Skin epidermis (tissue), 12 donors: ENCODE data around the gene VAMP7.
"Not testable (repeated sequence)": the region's sequence is repeated elsewhere in the genome, so short reads cannot be mapped to it uniquely, and the experiment has no call there.

Experiments used
- H3K27ac ChIP-seq, 21 experiments: fragments of 200-600 bp; sonication (generic) in 11 of 21; one replicate each; pipeline ENCODE4 v1.5.0; 2020; ENCODE audit warnings: mild to moderate bottlenecking in 3 of 21, inconsistent platforms in 2 of 21, moderate library complexity in 2 of 21
- H3K4me3 ChIP-seq, 7 experiments: fragments of 200-600 bp; sonication (generic) in 2 of 7; one replicate each; pipeline ENCODE4 v1.5.0; 2020; ENCODE audit warnings: inconsistent platforms in 2 of 7, mild to moderate bottlenecking in 2 of 7, moderate library complexity in 1 of 7

Gene VAMP7

GRCh38 chrX:155899366-155899765 is 18.2 kb downstream of the VAMP7 start:
- H3K27ac ChIP-seq: no peak overlapping the region
- no peak overlapping the region for H3K4me3 ChIP-seq

- no peak overlapping the region for H3K4me3 ChIP-seq
- H3K27ac ChIP-seq: no peak overlapping the region
Measured at GRCh38 chrX:155900765-155901164, 19.6 kb downstream of the VAMP7 start.

GRCh38 chrX:155907661-155908060 is 26.5 kb downstream of the VAMP7 start:
- not testable (repeated sequence) for H3K27ac ChIP-seq, H3K4me3 ChIP-seq

- Histone ChIP-seq H3K4me3 (no peak overlapping the region), H3K27ac (no peak overlapping the region)
Measured at GRCh38 chrX:155923200-155923599, 42.1 kb downstream of the VAMP7 start.

GRCh38 chrX:155930852-155931618 is 49.9 kb downstream of the VAMP7 start:
- H3K4me3 ChIP-seq, H3K27ac ChIP-seq: not testable (repeated sequence)

- Histone ChIP-seq H3K27ac (no peak overlapping the region), H3K4me3 (no peak overlapping the region)
Measured at GRCh38 chrX:155938132-155938531, 57.0 kb downstream of the VAMP7 start.

GRCh38 chrX:155949098-155949497 is 68.0 kb downstream of the VAMP7 start:
- H3K27ac ChIP-seq: no peak overlapping the region
- H3K4me3 ChIP-seq: no peak overlapping the region

- no peak overlapping the region for H3K4me3 ChIP-seq
- H3K27ac ChIP-seq: no peak overlapping the region
Measured at GRCh38 chrX:155951237-155951789, 70.2 kb downstream of the VAMP7 start.

- no peak overlapping the region for H3K27ac ChIP-seq
- H3K4me3 ChIP-seq: no peak overlapping the region
Measured at GRCh38 chrX:155953055-155953454, 71.9 kb downstream of the VAMP7 start.

- Histone ChIP-seq H3K4me3 (no peak overlapping the region), H3K27ac (no peak overlapping the region)
Measured at GRCh38 chrX:155954793-155955192, 73.6 kb downstream of the VAMP7 start.

GRCh38 chrX:155956099-155956498 is 75.0 kb downstream of the VAMP7 start:
- Histone ChIP-seq H3K4me3 (no peak overlapping the region), H3K27ac (no peak overlapping the region)

- Histone ChIP-seq H3K27ac (no peak overlapping the region), H3K4me3 (no peak overlapping the region)
Measured at GRCh38 chrX:155956649-155957048, 75.5 kb downstream of the VAMP7 start.

GRCh38 chrX:155957843-155958242 is 76.7 kb downstream of the VAMP7 start:
- no peak overlapping the region for H3K27ac ChIP-seq

GRCh38 chrX:155959018-155959587 is 78.0 kb downstream of the VAMP7 start:
- Histone ChIP-seq H3K4me3 (no peak overlapping the region), H3K27ac (no peak overlapping the region)

More at GRCh38 chrX:155957843-155958242, 76.7 kb downstream of the VAMP7 start:
- H3K4me3 ChIP-seq: no peak overlapping the region

GRCh38 chrX:155962906-155963305 is 81.8 kb downstream of the VAMP7 start:
- H3K27ac ChIP-seq: no peak overlapping the region
- no peak overlapping the region for H3K4me3 ChIP-seq

GRCh38 chrX:155966876-155967275 is 85.7 kb downstream of the VAMP7 start:
- Histone ChIP-seq H3K4me3 (no peak overlapping the region), H3K27ac (no peak overlapping the region)

- Histone ChIP-seq H3K4me3 (no peak overlapping the region), H3K27ac (no peak overlapping the region)
Measured at GRCh38 chrX:155967653-155968325, 86.6 kb downstream of the VAMP7 start.

- H3K4me3 ChIP-seq: no peak overlapping the region
- H3K27ac ChIP-seq: no peak overlapping the region
Measured at GRCh38 chrX:155968326-155968661, 87.1 kb downstream of the VAMP7 start.

GRCh38 chrX:155968791-155969190 is 87.6 kb downstream of the VAMP7 start:
- H3K4me3 ChIP-seq: no peak overlapping the region
- H3K27ac ChIP-seq: no peak overlapping the region

- not testable (repeated sequence) for H3K27ac ChIP-seq, H3K4me3 ChIP-seq
Measured at GRCh38 chrX:155971658-155972057, 90.5 kb downstream of the VAMP7 start.

- not testable (repeated sequence) for H3K27ac ChIP-seq, H3K4me3 ChIP-seq
Measured at GRCh38 chrX:155972241-155972640, 91.1 kb downstream of the VAMP7 start.
